SK-N-SH (cell line): Measurements from ENCODE around the gene OR2B6. TPM values are rescaled to one million over a fixed set of nuclear protein-coding genes. Genes with fewer than 3 reads are reported as not detected.

Source experiments
- CTCF ChIA-PET: fragments of 300-600, 350-600 bp; formaldehyde crosslinking; extraction: SDS; loops from one replicate; lab custom pipeline; 2021; lab: Yijun Ruan, JAX
- POLR2A ChIA-PET: fragments of 350-600 bp; sonication (Branson Sonifier 250); formaldehyde crosslinking; extraction: SDS; loops from one replicate; lab custom pipeline; 2020; ENCODE audit warnings: antibody characterized with exemption, inconsistent platforms; lab: Yijun Ruan, JAX
- DNase-seq: peaks from one replicate; pipeline ENCODE4 v3.0.0; 2012
- H2AFZ ChIP-seq: fragments of 200-600 bp; sonication (generic); 2 replicates; pipeline ENCODE4 v1.8.1; 2016; ENCODE audit warnings: antibody characterized with exemption, mild to moderate bottlenecking, low read depth
- H3F3A ChIP-seq: fragments of 200-600 bp; sonication (generic); replicated peaks from 2 replicates; pipeline ENCODE3; 2016; ENCODE audit warnings: antibody characterized with exemption, mild to moderate bottlenecking; ENCODE audit not compliant: insufficient read depth
- H3K27ac ChIP-seq, 2 experiments: fragments of 200-500 bp in 1 of 2; fragments of 200-600 bp in 1 of 2; sonication (Bioruptor generic) in 1 of 2; sonication (generic), shearing (Covaris generic) in 1 of 2; 2 replicates each; pipeline versions ENCODE4 v1.5.1 to v1.6.1; 2014 to 2016; ENCODE audit warnings: low read depth in 2 of 2, inconsistent platforms in 1 of 2, low read length in 1 of 2, mild to moderate bottlenecking in 1 of 2, mixed read lengths in 1 of 2
- H3K27me3 ChIP-seq: fragments of 200-600 bp; sonication (generic), shearing (Covaris generic); 2 replicates; pipeline ENCODE4 v1.6.1; 2016; ENCODE audit warnings: mixed run types; ENCODE audit not compliant: insufficient read depth
- H3K36me3 ChIP-seq, 2 experiments: fragments of 200-500 bp in 1 of 2; fragments of 200-600 bp in 1 of 2; sonication (Bioruptor generic) in 1 of 2; sonication (generic) in 1 of 2; replicated peaks in 1 of 2; 2 replicates each; pipeline versions ENCODE3 to v1.5.1; 2014 to 2016; ENCODE audit warnings: low read length in 1 of 2, mild to moderate bottlenecking in 1 of 2; ENCODE audit not compliant: insufficient read depth in 2 of 2, control insufficient read depth in 1 of 2
- H3K4me1 ChIP-seq, 2 experiments: fragments of 200-500 bp in 1 of 2; fragments of 200-600 bp in 1 of 2; sonication (Bioruptor generic) in 1 of 2; sonication (generic), shearing (Covaris generic) in 1 of 2; 2 replicates each; pipeline versions ENCODE4 v1.5.1 to v1.6.1; 2014 to 2016; ENCODE audit warnings: low read depth in 1 of 2, low read length in 1 of 2, mixed run types in 1 of 2; ENCODE audit not compliant: insufficient read depth in 2 of 2, control insufficient read depth in 1 of 2
- H3K4me2 ChIP-seq: fragments of 200-600 bp; sonication (generic), shearing (Covaris generic); 2 replicates; pipeline ENCODE4 v1.6.1; 2017; ENCODE audit warnings: mixed run types
- H3K4me3 ChIP-seq, 2 experiments: fragments of 200-500 bp in 1 of 2; fragments of 200-600 bp in 1 of 2; sonication (Bioruptor generic) in 1 of 2; sonication (generic), shearing (Covaris generic) in 1 of 2; 2 replicates each; pipeline versions ENCODE4 v1.5.1 to v1.8.1; 2014 to 2016; ENCODE audit warnings: low read depth in 2 of 2, inconsistent platforms in 1 of 2, low read length in 1 of 2, mild to moderate bottlenecking in 1 of 2, mixed read lengths in 1 of 2, moderate library complexity in 1 of 2
- H3K79me2 ChIP-seq: fragments of 200-600 bp; sonication (generic); 2 replicates; pipeline ENCODE4 v1.8.1; 2017; ENCODE audit warnings: mild to moderate bottlenecking; ENCODE audit not compliant: insufficient read depth
- H3K9ac ChIP-seq: fragments of 200-600 bp; sonication (generic); 2 replicates; pipeline ENCODE4 v1.6.1; 2017; ENCODE audit warnings: mixed run types
- H3K9me2 ChIP-seq: fragments of 200-600 bp; sonication (generic); 2 replicates; pipeline ENCODE4 v1.6.1; 2017; ENCODE audit warnings: mixed run types
- H3K9me3 ChIP-seq: fragments of 200-600 bp; sonication (generic); 2 replicates; pipeline ENCODE4 v1.6.1; 2017; ENCODE audit warnings: mixed run types, mild to moderate bottlenecking, moderate library complexity
- H4K20me1 ChIP-seq: fragments of 200-600 bp; sonication (generic); 2 replicates; pipeline ENCODE4 v1.6.1; 2017; ENCODE audit warnings: mild to moderate bottlenecking, mixed run types; ENCODE audit not compliant: insufficient read depth
- CTCF ChIP-seq: fragments of 200-600 bp; sonication (generic); IDR thresholded peaks from 2 replicates; pipeline ENCODE4 v1.6.1; 2017; ENCODE audit warnings: antibody characterized with exemption, mild to moderate bottlenecking, moderate library complexity
- EZH2phosphoT487 ChIP-seq: fragments of 200-600 bp; sonication (generic); IDR thresholded peaks from 2 replicates; pipeline ENCODE4 v1.6.1; 2017; ENCODE audit warnings: low read depth, mixed run types, mild to moderate bottlenecking, antibody characterized with exemption, moderate library complexity, borderline replicate concordance
- FOXJ3 ChIP-seq: sonication (generic); formaldehyde crosslinking; IDR thresholded peaks from 2 replicates; pipeline ENCODE4 v1.5.1; 2020; ENCODE audit warnings: mild to moderate bottlenecking, missing genetic modification reagents
- GABPA ChIP-seq: IDR thresholded peaks from 2 replicates; pipeline ENCODE4 v1.4.0; 2012; ENCODE audit warnings: low read depth, mild to moderate bottlenecking
- GATA2 ChIP-seq: sonication (generic); formaldehyde crosslinking; IDR thresholded peaks from 2 replicates; pipeline ENCODE4 v1.5.0; 2020; ENCODE audit warnings: mild to moderate bottlenecking, missing genetic modification reagents
- IRF3 ChIP-seq: fragments of 150-350 bp; IDR thresholded peaks from 2 replicates; pipeline ENCODE4 v1.6.1; 2016; ENCODE audit warnings: mild to moderate bottlenecking, low read depth, low read length
- MAX ChIP-seq: IDR thresholded peaks from 2 replicates; pipeline ENCODE4 v1.4.0; 2012; ENCODE audit warnings: low read depth
- MEF2A ChIP-seq: IDR thresholded peaks from 2 replicates; pipeline ENCODE4 v1.4.0; 2012; ENCODE audit warnings: low read depth, borderline replicate concordance
- NFIC ChIP-seq: IDR thresholded peaks from 2 replicates; pipeline ENCODE4 v1.4.0; 2012; ENCODE audit warnings: borderline replicate concordance
- NRF1 ChIP-seq: IDR thresholded peaks from 2 replicates; pipeline ENCODE4 v1.6.1; 2012; ENCODE audit warnings: low read depth, mild to moderate bottlenecking, low read length
- RCOR1 ChIP-seq: fragments of 150-350 bp; IDR thresholded peaks from 2 replicates; pipeline ENCODE4 v1.6.1; 2017; ENCODE audit warnings: antibody characterized with exemption, low read length
- WGBS: methylation state at CpG from one replicate; pipeline ENCODE4 v1.1.6; 2017; ENCODE audit warnings: low lambda C conversion rate; 5-methylcytosine and 5-hydroxymethylcytosine counted together
- polyA plus RNA-seq, 3 experiments: library from polyadenylated mRNA; depleted of rRNA; stranded (reverse); fragments of >200 nt; gene quantifications; 2 replicates each; pipeline ENCODE4 v1.2.3, GENCODE V29; 2012

Gene OR2B6
- polyA plus RNA-seq, 1 of the 3 experiments (the other 2 are of a cell fraction) = 0.21 TPM

GRCh38 chr6:27948237-27948636 is 8.8 kb upstream of the OR2B6 start:
- Histone ChIP-seq H3K4me3 (no peak overlapping the region), H3K27me3 (0 out of 2 replicates have a peak, but pooled peaks cover 5% of the 10 kb centered on the region), H3K9me2 (no peaks in the 10 kb centered on the region), H3K4me1 (no peaks in the 10 kb centered on the region), H3K36me3 (no peaks in the 10 kb centered on the region), H3K4me2 (no peak overlapping the region), H2AFZ (no peak overlapping the region), H3K79me2 (no peaks in the 10 kb centered on the region), H3K9me3 (no peaks in the 10 kb centered on the region), H3F3A (no peaks in the 10 kb centered on the region), H3K27ac (no peak overlapping the region), H4K20me1 (no peaks in the 10 kb centered on the region), H3K9ac (no peak overlapping the region)
- WGBS = 2% methylated on average over 1 of the region's 1 CpG
- ChIA-PET CTCF (no interaction called here), POLR2A (no interaction called here)
- TF ChIP-seq MAX (no peak), CTCF (no peak), NFIC (no peak), MEF2A (no peak), NRF1 (no peak), GABPA (no peak)
- DNase-seq = no peak

- H3K9me3 ChIP-seq = no peaks in the 10 kb centered on the region
- no peaks in the 10 kb centered on the region for H3K36me3 ChIP-seq
- H3K9me2 ChIP-seq = no peaks in the 10 kb centered on the region
- H3F3A ChIP-seq = no peaks in the 10 kb centered on the region
- POLR2A ChIA-PET = no interaction called here
- H3K4me3 ChIP-seq = no peak overlapping the region
- TF ChIP-seq GATA2 (CRISPR knock-in tag) (no peak), RCOR1 (no peak), FOXJ3 (CRISPR knock-in tag) (no peak), CTCF (no peak), NRF1 (no peak), EZH2phosphoT487 (no peak), GABPA (no peak), IRF3 (no peak)
- 0 out of 2 replicates have a peak, but pooled peaks cover 5% of the 10 kb centered on the region for H3K27me3 ChIP-seq
- no peaks in the 10 kb centered on the region for H3K4me1 ChIP-seq
- no peaks in the 10 kb centered on the region for H4K20me1 ChIP-seq
- H2AFZ ChIP-seq = no peak overlapping the region
- H3K79me2 ChIP-seq = no peaks in the 10 kb centered on the region
- no peak overlapping the region for H3K27ac ChIP-seq
- H3K4me2 ChIP-seq = no peak overlapping the region
- 0% methylated on average over 1 of the region's 1 CpG for WGBS
- CTCF ChIA-PET = interaction anchor here (0.6 kb wide), 1 partner anchor 1292 kb away, joined by 3 read pairs; no protein-coding TSS in a partner anchor
- H3K9ac ChIP-seq = no peak overlapping the region
- no peak for DNase-seq
Observed at GRCh38 chr6:27951040-27951439, 6.0 kb upstream of the OR2B6 start.
